GM18873 (cell line): ENCODE measurements around the gene RPL7A.
"Not testable (repeated sequence)": the region's sequence is repeated elsewhere in the genome, so short reads cannot be mapped to it uniquely, and the experiment has no call there.

Source experiments
- ATAC-seq: cut with Tn5 transposase; IDR thresholded peaks from one replicate; pipeline ENCODE4 v1.9.1; 2021; ENCODE audit warnings: mild to moderate bottlenecking, moderate library complexity, moderate number of reproducible peaks; ENCODE audit not compliant: unreplicated experiment, low FRiP score

RPL7A gene

GRCh38 chr9:133327021-133327420 is 21.0 kb upstream of the RPL7A start:
- not testable (repeated sequence) for ATAC-seq

GRCh38 chr9:133327834-133328484 is 20.1 kb upstream of the RPL7A start:
- no peak for ATAC-seq

GRCh38 chr9:133329306-133330156 is 18.5 kb upstream of the RPL7A start:
- ATAC-seq, result not testable (repeated sequence)

GRCh38 chr9:133331221-133331620 is 16.8 kb upstream of the RPL7A start:
- no peak for ATAC-seq

- ATAC-seq, result no peak
These were observed 16.2 kb upstream of the RPL7A start for GRCh38 chr9:133331641-133332380.

GRCh38 chr9:133332381-133332730 is 15.7 kb upstream of the RPL7A start:
- no peak for ATAC-seq

- no peak for ATAC-seq
These were observed 15.0 kb upstream of the RPL7A start for GRCh38 chr9:133333011-133333410.

GRCh38 chr9:133333566-133333965 is 14.5 kb upstream of the RPL7A start:
- no peak for ATAC-seq

GRCh38 chr9:133334161-133334560 is 13.9 kb upstream of the RPL7A start:
- no peak for ATAC-seq

GRCh38 chr9:133334888-133335287 is 13.1 kb upstream of the RPL7A start:
- ATAC-seq, result not testable (repeated sequence)

- peak; percentile 73 for ATAC-seq
These were observed 11.8 kb upstream of the RPL7A start, which contains the start of gene SURF6 for GRCh38 chr9:133335924-133336811. Gene SURF6 (minus strand): TSS chr9:133336188. CDS start chr9:133336132, 56 bp downstream.

- no peak for ATAC-seq
These were observed 8.4 kb upstream of the RPL7A start for GRCh38 chr9:133339641-133340040.

- ATAC-seq, result no peak
These were observed 7.8 kb upstream of the RPL7A start for GRCh38 chr9:133340256-133340655.

- ATAC-seq, result no peak
These were observed 7.1 kb upstream of the RPL7A start for GRCh38 chr9:133340916-133341315.

GRCh38 chr9:133341369-133342068 is 6.5 kb upstream of the RPL7A start:
- ATAC-seq, result no peak

- no peak for ATAC-seq
These were observed 6.0 kb upstream of the RPL7A start for GRCh38 chr9:133342069-133342406.

- no peak for ATAC-seq
These were observed 5.4 kb upstream of the RPL7A start for GRCh38 chr9:133342570-133342969.

- no peak for ATAC-seq
These were observed 3.9 kb upstream of the RPL7A start for GRCh38 chr9:133344071-133344470.

GRCh38 chr9:133344979-133345378 is 3.0 kb upstream of the RPL7A start:
- ATAC-seq, result no peak

GRCh38 chr9:133345596-133345995 is 2.4 kb upstream of the RPL7A start:
- no peak for ATAC-seq
